ENCODE measurements around the gene PVALB.

Gene PVALB

GRCh38 chr22:36775964-36776669, 40.7 kb downstream of the PVALB start, which contains the start of gene IFT27:
IFT27 (minus strand) TSS chr22:36776119; CDS start chr22:36775707, 412 bp downstream.
- in situ Hi-C loops (cut with HindIII; ENCODE audit: low sequenced_read_pairs): loop anchor here (5.0 to 10.0 kb wide), 2 partner anchors 61 to 189 kb away; no protein-coding TSS in a partner anchor

- in situ Hi-C loops (cut with HindIII; ENCODE audit: low sequenced_read_pairs): loop anchor here (5.0 to 10.0 kb wide), 2 partner anchors 62 to 189 kb away; no protein-coding TSS in a partner anchor
Observed at GRCh38 chr22:36775586-36775963, 41.3 kb downstream of the PVALB start.

DNA sequence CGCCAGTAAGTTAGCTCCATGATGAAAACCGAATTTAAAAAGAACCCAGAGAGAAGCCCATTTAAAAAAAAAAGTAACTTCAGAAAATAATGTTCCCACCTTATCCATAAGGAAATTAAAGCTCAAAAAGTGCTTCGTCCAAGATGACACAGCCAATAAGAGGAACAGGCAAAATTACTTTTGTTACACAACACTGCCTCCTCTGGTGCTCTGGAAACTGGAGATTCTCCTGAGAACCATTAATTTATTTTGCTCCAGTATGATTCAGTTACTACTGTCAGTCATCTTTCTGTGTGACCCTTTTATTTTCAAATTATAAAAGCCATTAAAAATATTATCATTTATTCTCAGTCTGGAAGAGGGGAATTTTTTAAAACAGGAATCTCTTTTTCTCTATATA, 42.9 kb downstream of the PVALB start:
- in situ Hi-C loops (cut with HindIII; ENCODE audit: low sequenced_read_pairs): loop anchor here (10.0 kb wide), 1 partner anchor 191 kb away; no protein-coding TSS in a partner anchor

DNA sequence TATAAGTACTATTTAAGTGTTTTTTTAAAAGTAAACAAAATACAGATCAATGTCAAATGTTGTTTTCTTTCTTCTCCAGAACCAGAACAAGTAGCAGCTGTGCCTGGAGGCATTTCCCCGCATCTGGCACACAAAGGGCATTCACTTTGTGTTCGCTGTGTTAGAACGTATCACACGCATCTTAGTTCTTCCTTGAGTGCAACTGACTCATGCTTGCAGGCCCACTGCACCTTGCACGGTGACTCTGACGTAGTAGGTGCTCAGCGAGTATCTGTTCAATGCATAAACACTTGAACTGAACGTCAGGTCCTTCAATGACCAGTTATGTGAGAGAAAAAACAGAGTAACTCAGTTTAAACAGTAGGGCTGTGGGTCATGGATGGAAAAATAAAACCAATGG, 44.4 kb downstream of the PVALB start:
- in situ Hi-C loops (cut with HindIII; ENCODE audit: low sequenced_read_pairs): loop anchor here (10.0 kb wide), 1 partner anchor 192 kb away; no protein-coding TSS in a partner anchor

DNA sequence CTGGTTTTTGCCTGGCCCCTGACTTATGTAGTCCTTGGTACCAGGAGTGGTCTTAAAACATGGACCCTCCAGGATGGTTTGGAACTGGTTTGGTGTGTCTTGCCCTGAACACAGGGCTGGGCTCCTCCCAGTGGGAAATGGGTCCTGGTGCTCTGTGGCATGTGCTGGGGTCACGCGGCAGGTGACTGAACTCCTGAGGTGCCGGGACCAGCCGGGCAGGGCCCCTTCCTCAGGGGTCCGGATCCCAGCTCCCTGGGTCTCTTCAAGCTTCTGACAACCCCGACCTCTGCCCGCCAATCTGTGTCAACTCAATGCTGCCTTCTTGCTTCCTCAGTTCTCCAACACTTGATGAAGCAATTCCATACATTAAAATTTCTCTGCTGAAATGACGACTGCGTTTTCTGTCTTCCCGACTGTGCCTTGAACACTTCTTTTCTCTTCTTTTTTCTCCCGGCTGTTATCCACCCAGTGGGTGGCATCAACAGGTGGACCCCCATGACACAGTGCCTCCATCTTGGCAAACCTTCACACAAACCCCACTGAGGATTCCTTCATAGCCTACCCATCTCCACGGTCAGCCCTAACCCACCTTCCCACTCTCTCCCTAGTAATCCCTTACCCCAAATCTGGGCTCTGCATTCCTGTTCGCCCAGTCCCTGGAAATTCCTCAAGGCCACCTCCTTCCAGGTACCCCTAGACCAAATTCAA, 45.3 kb downstream of the PVALB start:
- in situ Hi-C loops (cut with HindIII; ENCODE audit: low sequenced_read_pairs): loop anchor here (10.0 kb wide), 1 partner anchor 193 kb away; no protein-coding TSS in a partner anchor

DNA sequence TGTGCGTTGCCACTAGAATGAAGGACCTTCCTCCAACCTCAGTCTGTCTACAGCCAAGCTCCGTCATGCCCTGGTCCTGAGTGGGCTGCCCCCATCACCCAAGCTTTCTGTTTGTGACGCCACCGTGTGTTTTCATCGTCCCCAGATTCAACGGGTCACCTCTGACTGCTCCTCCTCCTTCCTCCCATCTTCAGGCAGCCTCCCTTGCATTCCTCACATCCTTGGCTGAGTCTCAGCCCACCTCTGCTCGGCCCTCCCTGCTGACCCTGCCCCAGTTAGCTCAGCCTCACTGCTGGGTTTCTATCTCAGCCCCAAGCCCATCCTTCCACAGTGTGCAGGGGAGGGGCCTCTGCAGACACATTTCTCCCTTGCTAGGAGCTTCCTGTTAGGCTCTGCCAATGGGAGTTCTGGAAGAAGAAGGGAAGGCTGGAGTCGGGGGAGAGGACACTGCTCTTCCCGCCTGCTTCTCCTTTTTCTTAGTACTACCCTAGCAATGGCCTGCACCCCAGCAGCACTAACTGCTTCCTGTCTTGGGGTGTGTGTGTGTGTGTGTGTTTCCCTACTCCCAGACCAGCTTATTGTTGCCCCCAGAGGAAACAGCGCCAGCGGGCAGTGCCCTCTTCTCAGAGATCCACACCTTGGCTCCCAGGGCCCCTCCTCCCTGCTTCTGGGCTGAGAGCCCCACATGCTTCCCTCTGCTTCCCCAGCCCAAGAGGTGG, 46.2 kb downstream of the PVALB start:
- in situ Hi-C loops (cut with HindIII; ENCODE audit: low sequenced_read_pairs): loop anchor here (10.0 kb wide), 1 partner anchor 194 kb away; no protein-coding TSS in a partner anchor

DNA sequence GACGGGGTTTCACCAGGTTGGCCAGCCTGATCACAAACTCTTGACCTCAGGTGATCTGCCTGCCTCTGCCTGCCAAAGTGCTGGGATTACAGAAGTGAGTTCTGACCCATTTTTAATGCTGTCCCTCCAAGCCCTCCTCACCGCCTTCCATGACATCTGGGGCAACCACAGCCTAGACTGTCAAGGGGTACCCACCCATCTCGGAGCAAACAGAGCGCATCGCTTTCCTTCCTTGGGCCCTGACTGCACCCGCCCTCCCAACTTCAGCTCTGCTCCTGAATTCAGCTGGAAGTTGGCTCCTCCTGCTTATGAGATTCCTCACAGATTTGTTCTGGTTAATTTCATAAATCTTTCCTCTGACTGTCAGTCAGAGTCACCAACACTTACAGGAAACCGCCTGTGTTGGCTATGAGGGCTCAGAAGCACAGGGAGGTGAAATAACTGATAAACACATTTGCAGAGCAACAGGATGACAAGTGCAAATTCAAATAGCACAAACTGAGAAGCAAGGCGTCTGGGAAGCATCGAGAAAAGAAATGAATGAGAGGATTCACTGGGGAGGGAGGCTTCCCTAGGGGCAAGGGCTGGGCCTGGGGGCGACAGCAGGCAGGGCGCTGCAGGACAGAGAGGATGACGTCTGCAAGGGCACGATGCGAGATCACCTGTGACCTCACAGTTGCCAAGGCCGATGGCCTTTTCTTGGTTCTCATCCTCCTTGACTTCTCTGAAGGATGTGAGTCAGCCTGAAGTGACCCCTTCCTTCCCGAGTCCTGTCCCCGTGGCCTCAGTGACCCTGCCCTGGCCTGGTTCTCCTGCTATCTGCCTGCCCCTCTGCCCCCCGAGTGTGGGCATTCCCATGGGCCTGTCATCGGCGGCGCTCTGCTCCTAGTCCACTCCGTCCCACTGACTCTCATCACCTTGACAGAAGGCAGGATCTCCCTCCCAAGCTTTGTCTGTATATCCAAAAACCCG, 47.0 kb downstream of the PVALB start:
- in situ Hi-C loops (cut with HindIII; ENCODE audit: low sequenced_read_pairs): loop anchor here (10.0 kb wide), 1 partner anchor 195 kb away; no protein-coding TSS in a partner anchor

DNA sequence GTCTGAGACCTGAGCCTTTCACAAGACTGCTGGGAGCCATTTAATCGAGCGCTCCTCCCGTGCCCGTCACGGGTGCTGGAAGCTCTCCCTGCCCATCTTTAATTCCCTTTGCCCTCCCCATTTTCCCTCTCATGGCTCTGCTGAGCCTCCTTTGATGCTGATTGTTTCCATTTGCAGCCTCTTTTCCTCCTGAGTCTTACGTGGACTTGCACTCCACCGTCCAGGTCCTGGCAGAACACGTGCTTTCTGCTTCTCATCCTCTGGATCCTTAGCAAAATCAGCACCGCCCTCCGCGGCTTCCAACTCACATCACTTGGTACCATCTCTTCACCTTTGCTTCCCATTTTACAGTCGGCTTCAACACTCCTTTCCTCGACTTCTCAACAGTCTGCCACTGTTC, 48.2 kb downstream of the PVALB start:
- in situ Hi-C loops (cut with HindIII; ENCODE audit: low sequenced_read_pairs): no loop called here

- in situ Hi-C loops (cut with HindIII; ENCODE audit: low sequenced_read_pairs): no loop called here
Observed at GRCh38 chr22:36768141-36768540, 48.7 kb downstream of the PVALB start.

DNA sequence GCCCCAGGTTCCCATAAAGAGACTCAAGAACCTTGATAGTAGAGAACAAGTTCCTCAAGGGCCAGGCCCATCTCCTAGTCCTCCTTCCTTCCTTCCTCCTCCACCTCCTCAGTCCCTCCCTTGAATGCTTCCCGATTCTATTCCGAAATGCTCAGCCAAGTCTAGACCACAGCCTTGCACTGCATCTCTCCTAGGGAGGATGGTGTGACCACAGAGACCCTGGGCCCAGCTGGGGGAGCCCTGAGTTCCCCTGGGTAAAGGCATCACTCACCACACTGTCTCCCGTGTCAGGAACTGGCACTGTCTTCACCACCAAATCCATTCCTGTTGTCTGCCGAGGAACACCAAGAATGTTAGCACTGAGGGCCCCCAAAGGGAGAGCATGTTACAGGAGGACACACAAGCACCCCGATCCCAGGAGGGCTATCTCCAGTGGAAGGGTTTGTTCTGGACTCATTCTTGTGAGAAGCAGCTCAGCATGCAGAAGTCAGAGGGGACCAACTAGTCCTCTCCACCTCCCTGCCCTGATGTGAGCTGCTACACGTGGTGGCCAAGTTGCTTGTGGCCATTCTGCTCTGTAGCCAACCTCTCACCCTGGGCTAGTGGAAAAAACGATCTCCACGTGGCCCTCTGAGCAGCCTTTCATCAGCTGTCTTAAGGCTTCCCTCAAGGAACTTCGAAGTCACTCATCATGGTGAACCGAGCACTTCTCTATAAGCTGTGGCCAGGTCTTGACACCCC, 49.6 kb downstream of the PVALB start:
- in situ Hi-C loops (cut with HindIII; ENCODE audit: low sequenced_read_pairs): no loop called here

GRCh38 chr22:36765943-36766450, 50.8 kb downstream of the PVALB start:
- in situ Hi-C loops (cut with HindIII; ENCODE audit: low sequenced_read_pairs): no loop called here

- in situ Hi-C loops (cut with HindIII; ENCODE audit: low sequenced_read_pairs): no loop called here
Observed at GRCh38 chr22:36765131-36765942, 51.5 kb downstream of the PVALB start.

DNA sequence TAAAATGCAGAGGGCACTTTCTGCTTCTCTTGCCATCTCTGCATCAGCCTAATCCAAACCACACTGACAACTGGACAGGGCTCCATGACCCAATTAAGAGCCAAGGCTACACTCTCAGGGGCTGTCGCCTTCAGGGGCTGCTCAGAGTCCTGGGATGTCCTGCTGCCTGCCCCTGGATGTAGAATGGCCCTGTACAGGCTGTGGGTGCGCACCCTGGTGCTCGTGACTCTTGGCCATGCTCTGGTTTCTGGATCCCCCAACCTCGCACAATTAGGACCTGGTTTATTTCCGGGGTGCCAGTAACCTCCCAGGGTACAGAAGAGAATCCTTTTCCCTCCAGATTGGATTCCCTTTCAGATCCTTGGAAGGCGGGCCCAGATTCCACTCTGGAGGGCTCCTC, 52.2 kb downstream of the PVALB start:
- in situ Hi-C loops (cut with HindIII; ENCODE audit: low sequenced_read_pairs): no loop called here

GRCh38 chr22:36764060-36764459, 52.8 kb downstream of the PVALB start:
- in situ Hi-C loops (cut with HindIII; ENCODE audit: low sequenced_read_pairs): no loop called here

- in situ Hi-C loops (cut with HindIII; ENCODE audit: low sequenced_read_pairs): no loop called here
Observed at GRCh38 chr22:36763576-36763975, 53.3 kb downstream of the PVALB start.

DNA sequence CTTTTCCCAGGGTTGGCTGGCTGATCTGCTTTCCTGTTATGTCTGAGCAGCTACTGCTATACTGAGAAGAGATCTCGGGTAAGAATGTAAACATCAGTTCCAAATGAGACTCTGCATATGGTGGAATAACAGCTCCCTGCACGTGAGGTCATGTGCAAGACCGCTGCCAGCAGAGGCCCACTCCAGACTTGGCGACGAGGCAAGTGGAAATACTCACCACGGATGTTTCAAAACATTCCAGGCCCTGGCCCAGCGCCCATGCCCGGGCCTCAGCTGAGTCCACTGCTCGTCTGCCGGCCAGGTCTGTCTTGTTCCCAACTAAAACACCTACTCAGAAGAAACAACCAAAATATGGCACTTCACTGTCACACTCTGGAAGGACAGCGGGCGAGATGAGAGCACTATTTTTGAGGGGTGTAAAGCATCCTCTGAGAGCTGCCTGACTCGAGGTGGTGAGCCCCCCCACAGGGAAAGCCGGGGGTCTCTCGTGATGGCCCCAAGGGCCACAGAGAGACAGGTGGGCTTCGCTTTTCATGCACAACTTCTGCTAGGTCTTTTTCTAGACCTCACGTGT, 54.1 kb downstream of the PVALB start:
- in situ Hi-C loops (cut with HindIII; ENCODE audit: low sequenced_read_pairs): no loop called here

- in situ Hi-C loops (cut with HindIII; ENCODE audit: low sequenced_read_pairs): no loop called here
Observed at GRCh38 chr22:36761553-36762240, 55.1 kb downstream of the PVALB start.

Data from DLD1 (cell line).